ENCODE measurements around the gene RHBDF1. TPM values are rescaled to one million over a fixed set of nuclear protein-coding genes. Genes with fewer than 3 reads are reported as not detected.

The RHBDF1 gene
- polyA plus RNA-seq, 1 donor = 18.3 TPM

GRCh38 chr16:106623-107324 lies 34.3 kb upstream of the RHBDF1 start:
- Histone ChIP-seq H3K4me3 (ENCODE audit: low read length) (no peak overlapping the region), H3K36me3 (ENCODE audit: control insufficient read depth, insufficient read depth, low read length) (peaks cover 42% of the 10 kb centered on the region), H3K27me3 (ENCODE audit: control insufficient read depth, insufficient read depth, low read length) (no peaks in the 10 kb centered on the region), H3K27ac (ENCODE audit: low read length) (no peak overlapping the region), H3K9me3 (ENCODE audit: control insufficient read depth, low read depth, low read length) (no peaks in the 10 kb centered on the region), H3K4me1 (ENCODE audit: control insufficient read depth, insufficient read depth, low read length) (no peaks in the 10 kb centered on the region)
- no CpG with 5 or more reads among the region's 6 CpGs for WGBS (ENCODE audit: insufficient coverage, low lambda C conversion rate)
- peak; percentile 61 to 63 for DNase-seq

GRCh38 chr16:105521-105920 lies 33.1 kb upstream of the RHBDF1 start:
- Histone ChIP-seq H3K9me3 (ENCODE audit: control insufficient read depth, low read depth, low read length) (no peaks in the 10 kb centered on the region), H3K27me3 (ENCODE audit: control insufficient read depth, insufficient read depth, low read length) (no peaks in the 10 kb centered on the region), H3K27ac (ENCODE audit: low read length) (no peak overlapping the region), H3K4me3 (ENCODE audit: low read length) (no peak overlapping the region), H3K4me1 (ENCODE audit: control insufficient read depth, insufficient read depth, low read length) (no peaks in the 10 kb centered on the region), H3K36me3 (ENCODE audit: control insufficient read depth, insufficient read depth, low read length) (peaks cover 39% of the 10 kb centered on the region)
- no CpG with 5 or more reads among the region's 6 CpGs for WGBS (ENCODE audit: insufficient coverage, low lambda C conversion rate)
- DNase-seq = no peak

- Histone ChIP-seq H3K4me1 (ENCODE audit: control insufficient read depth, insufficient read depth, low read length) (no peaks in the 10 kb centered on the region), H3K36me3 (ENCODE audit: control insufficient read depth, insufficient read depth, low read length) (peaks cover 37% of the 10 kb centered on the region), H3K27ac (ENCODE audit: low read length) (no peak overlapping the region), H3K9me3 (ENCODE audit: control insufficient read depth, low read depth, low read length) (no peaks in the 10 kb centered on the region), H3K4me3 (ENCODE audit: low read length) (no peak overlapping the region), H3K27me3 (ENCODE audit: control insufficient read depth, insufficient read depth, low read length) (no peaks in the 10 kb centered on the region)
- 100% methylated on average over 2 of the region's 3 CpGs for WGBS (ENCODE audit: insufficient coverage, low lambda C conversion rate)
- no peak for DNase-seq
Measured at GRCh38 chr16:104928-105327, 32.5 kb upstream of the RHBDF1 start.

- WGBS (ENCODE audit: insufficient coverage, low lambda C conversion rate) = no CpG with 5 or more reads among the region's 5 CpGs
- no peak overlapping the region for H3K27ac ChIP-seq (ENCODE audit: low read length)
Measured at GRCh38 chr16:104355-104754, 31.9 kb upstream of the RHBDF1 start.

GRCh38 chr16:102060-102855 lies 29.8 kb upstream of the RHBDF1 start:
- no peaks in the 10 kb centered on the region for H3K27me3 ChIP-seq (ENCODE audit: control insufficient read depth, insufficient read depth, low read length)
- no peak for DNase-seq
- H3K9me3 ChIP-seq (ENCODE audit: control insufficient read depth, low read depth, low read length) = no peaks in the 10 kb centered on the region
- no peak overlapping the region for H3K27ac ChIP-seq (ENCODE audit: low read length)
- peaks cover 33% of the 10 kb centered on the region for H3K36me3 ChIP-seq (ENCODE audit: control insufficient read depth, insufficient read depth, low read length)
- H3K4me3 ChIP-seq (ENCODE audit: low read length) = no peak overlapping the region
- no peaks in the 10 kb centered on the region for H3K4me1 ChIP-seq (ENCODE audit: control insufficient read depth, insufficient read depth, low read length)
- WGBS (ENCODE audit: insufficient coverage, low lambda C conversion rate) = no CpG with 5 or more reads among the region's 19 CpGs

More at GRCh38 chr16:104355-104754, 31.9 kb upstream of the RHBDF1 start:
- H3K36me3 ChIP-seq (ENCODE audit: control insufficient read depth, insufficient read depth, low read length) = peaks cover 32% of the 10 kb centered on the region
- H3K4me1 ChIP-seq (ENCODE audit: control insufficient read depth, insufficient read depth, low read length) = no peaks in the 10 kb centered on the region
- H3K4me3 ChIP-seq (ENCODE audit: low read length) = no peak overlapping the region
- DNase-seq = no peak
- H3K9me3 ChIP-seq (ENCODE audit: control insufficient read depth, low read depth, low read length) = no peaks in the 10 kb centered on the region
- H3K27me3 ChIP-seq (ENCODE audit: control insufficient read depth, insufficient read depth, low read length) = no peaks in the 10 kb centered on the region

DNA sequence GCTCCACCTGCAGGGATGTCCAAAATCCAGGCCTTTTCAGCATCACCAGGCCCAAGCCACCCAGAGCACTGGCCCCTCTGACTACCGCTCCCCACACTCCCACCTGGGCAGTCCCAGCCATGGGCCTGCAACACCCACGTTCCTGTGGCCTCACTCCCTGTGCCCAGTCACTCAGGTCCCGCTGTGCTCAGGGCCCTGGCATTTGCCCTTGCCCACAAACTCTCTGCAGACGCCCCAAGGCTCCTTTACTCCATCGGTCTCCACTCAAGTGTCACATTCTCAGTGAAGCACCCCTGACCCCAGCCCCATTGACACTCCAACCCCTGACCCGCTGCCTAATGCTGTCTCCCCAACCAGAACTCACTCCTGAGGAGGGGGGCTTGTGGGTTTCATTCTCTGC lies 29.2 kb upstream of the RHBDF1 start:
- no peak for DNase-seq
- WGBS (ENCODE audit: insufficient coverage, low lambda C conversion rate) = no CpG with 5 or more reads among the region's 6 CpGs
- H3K4me3 ChIP-seq (ENCODE audit: low read length) = no peak overlapping the region
- no peaks in the 10 kb centered on the region for H3K27me3 ChIP-seq (ENCODE audit: control insufficient read depth, insufficient read depth, low read length)
- H3K36me3 ChIP-seq (ENCODE audit: control insufficient read depth, insufficient read depth, low read length) = peaks cover 31% of the 10 kb centered on the region
- no peaks in the 10 kb centered on the region for H3K4me1 ChIP-seq (ENCODE audit: control insufficient read depth, insufficient read depth, low read length)
- no peaks in the 10 kb centered on the region for H3K9me3 ChIP-seq (ENCODE audit: control insufficient read depth, low read depth, low read length)
- no peak overlapping the region for H3K27ac ChIP-seq (ENCODE audit: low read length)

GRCh38 chr16:100989-101388 lies 28.6 kb upstream of the RHBDF1 start:
- H3K4me1 ChIP-seq (ENCODE audit: control insufficient read depth, insufficient read depth, low read length) = no peaks in the 10 kb centered on the region
- no peak for DNase-seq
- H3K27ac ChIP-seq (ENCODE audit: low read length) = no peak overlapping the region
- WGBS (ENCODE audit: insufficient coverage, low lambda C conversion rate) = no CpG with 5 or more reads among the region's 5 CpGs
- H3K4me3 ChIP-seq (ENCODE audit: low read length) = no peak overlapping the region
- H3K36me3 ChIP-seq (ENCODE audit: control insufficient read depth, insufficient read depth, low read length) = peaks cover 30% of the 10 kb centered on the region
- H3K9me3 ChIP-seq (ENCODE audit: control insufficient read depth, low read depth, low read length) = no peaks in the 10 kb centered on the region
- no peaks in the 10 kb centered on the region for H3K27me3 ChIP-seq (ENCODE audit: control insufficient read depth, insufficient read depth, low read length)

- Histone ChIP-seq H3K36me3 (ENCODE audit: control insufficient read depth, insufficient read depth, low read length) (peaks cover 23% of the 10 kb centered on the region), H3K4me1 (ENCODE audit: control insufficient read depth, insufficient read depth, low read length) (no peaks in the 10 kb centered on the region), H3K27ac (ENCODE audit: low read length) (no peak overlapping the region), H3K4me3 (ENCODE audit: low read length) (no peak overlapping the region), H3K27me3 (ENCODE audit: control insufficient read depth, insufficient read depth, low read length) (no peaks in the 10 kb centered on the region), H3K9me3 (ENCODE audit: control insufficient read depth, low read depth, low read length) (no peaks in the 10 kb centered on the region)
- WGBS (ENCODE audit: insufficient coverage, low lambda C conversion rate) = no CpG with 5 or more reads among the region's 8 CpGs
- no peak for DNase-seq
Measured at GRCh38 chr16:97822-98221, 25.4 kb upstream of the RHBDF1 start.

DNA sequence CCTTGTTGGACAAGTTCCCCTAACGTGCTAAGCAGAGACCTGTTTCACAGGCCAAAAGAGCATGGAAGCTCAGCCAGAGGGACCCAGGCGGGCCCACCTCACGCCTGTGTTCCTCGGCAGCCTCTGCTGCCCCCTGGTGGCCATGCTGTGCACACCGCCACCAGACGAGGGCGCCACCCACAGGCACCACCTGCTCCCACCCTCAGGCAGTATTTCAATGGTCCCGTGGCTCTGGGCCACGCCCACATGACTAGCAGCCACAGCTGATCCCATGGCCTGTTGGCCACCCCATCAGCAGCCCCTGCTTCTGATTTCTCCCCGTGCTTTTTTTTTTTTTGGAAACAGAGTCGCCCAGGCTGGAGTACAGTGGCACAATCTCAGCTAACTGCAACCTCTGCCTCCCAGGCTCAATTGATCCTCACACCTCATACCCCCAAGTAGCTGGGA lies 24.5 kb upstream of the RHBDF1 start:
- Histone ChIP-seq H3K9me3 (ENCODE audit: control insufficient read depth, low read depth, low read length) (no peaks in the 10 kb centered on the region), H3K27ac (ENCODE audit: low read length) (no peak overlapping the region), H3K36me3 (ENCODE audit: control insufficient read depth, insufficient read depth, low read length) (peaks cover 28% of the 10 kb centered on the region), H3K4me3 (ENCODE audit: low read length) (no peak overlapping the region), H3K27me3 (ENCODE audit: control insufficient read depth, insufficient read depth, low read length) (no peaks in the 10 kb centered on the region), H3K4me1 (ENCODE audit: control insufficient read depth, insufficient read depth, low read length) (no peaks in the 10 kb centered on the region)
- peak; percentile 76 to 86 for DNase-seq
- no CpG with 5 or more reads among the region's 11 CpGs for WGBS (ENCODE audit: insufficient coverage, low lambda C conversion rate)

GRCh38 chr16:94918-95265 lies 22.5 kb upstream of the RHBDF1 start:
- no peaks in the 10 kb centered on the region for H3K27me3 ChIP-seq (ENCODE audit: control insufficient read depth, insufficient read depth, low read length)
- peaks cover 30% of the 10 kb centered on the region for H3K36me3 ChIP-seq (ENCODE audit: control insufficient read depth, insufficient read depth, low read length)
- no peak overlapping the region for H3K27ac ChIP-seq (ENCODE audit: low read length)
- H3K4me3 ChIP-seq (ENCODE audit: low read length) = no peak overlapping the region
- no peaks in the 10 kb centered on the region for H3K4me1 ChIP-seq (ENCODE audit: control insufficient read depth, insufficient read depth, low read length)
- no peaks in the 10 kb centered on the region for H3K9me3 ChIP-seq (ENCODE audit: control insufficient read depth, low read depth, low read length)
- WGBS (ENCODE audit: insufficient coverage, low lambda C conversion rate) = no CpG with 5 or more reads among the region's 5 CpGs
- no peak for DNase-seq
